Parietal lobe (tissue), 2 donors: ENCODE measurements around the gene TAS2R4. TPM values are rescaled to one million over a fixed set of nuclear protein-coding genes. Genes with fewer than 3 reads are reported as not detected.

ENCODE experiments used
- small RNA-seq: library from RNA; depleted of rRNA; stranded (forward); fragments of <200 nt; gene quantifications from one replicate; pipeline ENCODE3, GENCODE V24; 2014; ENCODE audit warnings: low replicate concordance
- total RNA-seq: library from RNA; depleted of rRNA; stranded (reverse); fragments of >200 nt; gene quantifications from one replicate; pipeline ENCODE4 v1.2.3, GENCODE V29; 2014

Gene TAS2R4
- 16.6 TPM for total RNA-seq

GRCh38 chr7:141776374-141776773, at the start of gene TAS2R4:
TAS2R4 (plus strand) TSS chr7:141776674; CDS start chr7:141778489, 1,815 bp downstream.

GRCh38 chr7:141737836-141738591, 38.5 kb upstream of the TAS2R4 start, which contains the start of gene SSBP1:
SSBP1 (plus strand) TSS chr7:141738358; CDS start chr7:141739167, 809 bp downstream.

GRCh38 chr7:141763797-141764196, 12.7 kb upstream of the TAS2R4 start, which contains the start of gene TAS2R3:
TAS2R3 (plus strand) TSS chr7:141764097; CDS start chr7:141764159, 62 bp downstream.

GRCh38 chr7:141789917-141790316, 13.4 kb downstream of the TAS2R4 start, which contains the start of gene TAS2R5:
TAS2R5 (plus strand) TSS chr7:141790217; CDS start chr7:141790362, 145 bp downstream.

Small RNA genes within 50 kb of the gene (small RNA-seq; reads per million reads assigned to genes)
- gene RNU1-82P, result not detected

Other genes starting within 250 kb of the TAS2R4 start
- 73.2 TPM for gene AGK, start 225.3 kb upstream of the TAS2R4 start, total RNA-seq
- 66.4 TPM for gene DENND11, start 74.5 kb upstream of the TAS2R4 start, total RNA-seq
- 1.3 TPM for gene WEE2, start 68.3 kb upstream of the TAS2R4 start, total RNA-seq
- gene SSBP1, start 38.3 kb upstream of the TAS2R4 start, total RNA-seq, result 86.7 TPM
- 24.1 TPM for gene TAS2R3, start 12.6 kb upstream of the TAS2R4 start, total RNA-seq
- 13.5 TPM for gene TAS2R5, start 13.5 kb downstream of the TAS2R4 start, total RNA-seq
- not detected for gene PRSS37, start 64.8 kb downstream of the TAS2R4 start, total RNA-seq
- not detected for gene OR9A4, start 139.7 kb downstream of the TAS2R4 start, total RNA-seq
- not detected for gene CLEC5A, start 170.3 kb downstream of the TAS2R4 start, total RNA-seq
- not detected for gene TAS2R38, start 197.1 kb downstream of the TAS2R4 start, total RNA-seq
- gene MGAM, start 219.2 kb downstream of the TAS2R4 start, total RNA-seq, result 0.63 TPM